Stimulated activated CD4-positive, alpha-beta T cell treated with anti-CD3 and anti-CD28 coated beads, Interleukin-15, amount 100 ng/mL, for 48 hours (primary cell): ENCODE measurements around the gene SLC25A1.
"Not testable (repeated sequence)": the region's sequence is repeated elsewhere in the genome, so short reads cannot be mapped to it uniquely, and the experiment has no call there.

ENCODE experiments used
- DNase-seq, 2 donors: peaks; one replicate each; pipeline ENCODE4 v3.0.0-alpha.2; 2020; ENCODE audit warnings: low read depth in 2 of 2

The SLC25A1 gene

GRCh38 chr22:19204640-19205039 is 26.1 kb upstream of the SLC25A1 start:
- no peak for DNase-seq

- DNase-seq: no peak
These were observed 25.3 kb upstream of the SLC25A1 start for GRCh38 chr22:19203834-19204233.

GRCh38 chr22:19202799-19203186 is 24.3 kb upstream of the SLC25A1 start:
- DNase-seq: not testable (repeated sequence)

- DNase-seq: no peak
These were observed 23.6 kb upstream of the SLC25A1 start for GRCh38 chr22:19201869-19202798.

DNA sequence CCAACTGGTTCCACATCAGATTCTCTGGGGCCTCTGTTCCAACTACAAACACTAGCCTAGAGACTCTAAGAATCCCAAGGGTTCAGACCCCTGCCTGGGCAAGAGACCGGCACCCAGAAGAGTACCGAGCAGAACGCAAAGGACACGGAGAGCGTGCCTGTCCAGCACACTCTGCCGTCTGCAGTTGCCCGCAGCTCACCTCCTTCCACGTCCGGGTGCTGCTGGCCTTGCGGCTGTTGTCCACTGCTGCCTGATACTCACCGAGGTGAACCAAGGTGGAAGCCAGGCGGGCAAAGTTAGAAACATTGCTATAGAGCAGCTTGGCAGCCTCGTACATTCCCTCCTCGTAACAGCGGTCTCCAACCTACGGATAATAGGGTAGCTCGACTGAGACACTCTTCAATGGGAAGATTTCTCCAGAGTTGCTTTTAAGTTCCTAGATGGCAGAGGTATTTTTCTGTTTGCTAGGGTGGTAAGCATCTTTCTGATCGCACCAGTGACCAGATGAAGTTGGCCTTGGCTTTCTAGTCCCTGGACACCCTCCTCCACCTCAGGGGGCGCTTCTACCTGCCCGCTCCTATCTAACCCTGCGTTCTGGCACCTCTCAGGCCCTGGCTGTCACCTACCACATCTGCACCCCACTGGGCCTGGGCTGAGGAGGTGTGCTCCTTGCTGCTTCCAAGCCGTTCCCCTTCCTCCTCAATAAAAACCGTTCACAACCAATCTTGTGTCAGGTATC is 22.8 kb upstream of the SLC25A1 start:
- no peak for DNase-seq

- no peak for DNase-seq
These were observed 20.9 kb upstream of the SLC25A1 start for GRCh38 chr22:19199479-19199878.

DNA sequence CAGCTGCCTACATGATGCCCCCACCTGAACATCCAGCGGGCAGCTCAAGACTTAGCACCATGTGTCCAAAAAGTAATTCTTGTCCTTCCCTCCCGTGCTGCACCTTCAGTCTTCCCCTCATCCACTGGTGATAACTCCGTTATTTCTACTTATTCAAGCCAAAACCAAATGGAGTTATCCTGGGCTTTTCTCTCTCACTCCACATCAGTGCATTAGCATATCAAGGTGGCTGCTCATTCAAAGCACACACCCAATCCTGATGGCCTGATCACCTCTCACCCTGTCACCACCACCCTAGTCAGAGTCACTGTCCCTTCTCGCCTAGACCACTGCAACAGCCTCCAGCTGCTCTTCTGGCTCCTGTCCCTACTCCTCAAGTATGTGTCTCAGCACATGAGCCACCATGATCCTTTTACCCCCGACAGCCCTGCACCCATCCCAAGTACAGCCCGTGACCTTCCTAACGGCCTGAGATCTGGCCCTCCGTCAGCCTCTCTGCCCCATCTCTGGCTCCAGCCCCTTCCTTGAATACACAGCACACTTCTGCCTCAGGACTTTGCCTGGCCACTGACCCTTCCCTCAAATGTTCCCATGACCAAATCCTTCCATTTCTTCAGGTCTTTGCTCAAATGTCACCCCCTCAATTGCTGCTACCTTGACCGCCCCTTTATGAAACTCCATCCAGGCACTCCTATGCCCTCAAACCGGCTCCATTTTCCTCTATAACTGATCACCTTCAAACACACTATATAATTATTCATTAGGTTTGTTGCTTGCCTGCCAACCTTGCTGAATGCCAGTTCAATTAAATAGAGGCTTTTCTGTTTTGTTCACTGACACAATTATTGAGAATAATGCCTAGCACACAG is 19.7 kb upstream of the SLC25A1 start:
- no peak for DNase-seq

GRCh38 chr22:19196841-19197612 is 18.5 kb upstream of the SLC25A1 start:
- DNase-seq: no peak

DNA sequence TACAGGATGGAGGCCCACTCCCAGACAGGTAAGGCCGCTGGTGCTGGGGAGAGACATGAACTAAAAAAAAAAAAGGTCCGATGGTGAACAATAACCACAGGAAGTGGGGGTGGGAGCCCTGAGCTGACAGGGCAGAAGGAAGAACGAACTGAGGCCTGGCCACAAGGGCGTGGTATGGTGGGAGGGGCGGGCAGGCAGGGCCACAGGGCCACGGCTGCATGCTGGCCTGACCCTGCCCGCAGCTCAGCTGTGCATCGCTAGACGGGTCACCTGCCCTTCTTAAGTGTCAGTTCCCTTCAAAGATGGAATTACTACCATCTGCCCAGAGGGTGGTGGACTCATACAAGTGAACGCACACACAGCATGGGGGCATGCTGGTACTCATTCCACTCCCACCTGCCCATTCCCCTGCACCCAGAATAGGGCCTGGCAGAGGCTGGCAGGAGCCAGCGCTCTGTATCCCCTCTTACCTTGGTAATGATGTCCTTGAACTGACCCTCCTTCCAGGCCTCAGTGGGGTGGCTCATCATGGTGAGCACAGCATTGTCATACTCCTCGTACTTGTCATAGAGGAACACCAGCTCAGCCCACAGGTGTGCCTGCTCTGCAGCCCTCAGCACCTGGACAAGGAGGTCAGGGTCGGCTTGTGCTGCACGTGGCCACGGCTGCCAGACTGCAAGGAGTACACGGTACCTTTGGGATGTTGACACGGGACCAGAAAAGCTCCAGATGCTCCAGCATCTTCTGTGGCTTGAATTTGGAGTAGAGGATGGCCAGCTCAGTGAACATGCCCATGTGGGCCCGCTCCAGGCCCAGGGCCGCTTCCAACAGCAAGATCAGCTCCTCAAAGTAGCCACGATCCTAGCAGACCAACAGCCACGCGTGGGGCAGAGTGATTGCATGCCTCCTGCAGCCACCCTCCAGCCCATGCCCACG is 17.5 kb upstream of the SLC25A1 start:
- DNase-seq: no peak

- DNase-seq: no peak
These were observed 16.4 kb upstream of the SLC25A1 start for GRCh38 chr22:19194766-19195536.

DNA sequence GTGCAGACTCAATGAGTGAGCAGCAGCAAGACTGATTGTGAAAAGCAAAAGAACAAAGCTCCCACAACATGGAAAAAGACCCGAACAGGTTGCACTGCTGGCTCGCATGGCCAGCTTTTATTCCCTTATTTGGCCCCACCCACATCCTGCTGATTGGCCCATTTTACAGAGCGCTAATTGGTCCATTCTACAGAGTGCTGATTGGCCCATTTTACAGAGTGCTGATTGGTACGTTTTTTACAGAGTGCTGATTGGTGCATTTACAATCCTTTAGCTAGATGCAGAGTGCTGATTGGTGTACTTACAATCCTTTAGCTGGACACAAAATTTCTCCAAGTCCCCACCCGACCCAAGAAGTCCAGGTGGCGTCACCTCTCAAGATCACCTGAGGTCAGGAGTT is 15.3 kb upstream of the SLC25A1 start:
- no peak for DNase-seq

DNA sequence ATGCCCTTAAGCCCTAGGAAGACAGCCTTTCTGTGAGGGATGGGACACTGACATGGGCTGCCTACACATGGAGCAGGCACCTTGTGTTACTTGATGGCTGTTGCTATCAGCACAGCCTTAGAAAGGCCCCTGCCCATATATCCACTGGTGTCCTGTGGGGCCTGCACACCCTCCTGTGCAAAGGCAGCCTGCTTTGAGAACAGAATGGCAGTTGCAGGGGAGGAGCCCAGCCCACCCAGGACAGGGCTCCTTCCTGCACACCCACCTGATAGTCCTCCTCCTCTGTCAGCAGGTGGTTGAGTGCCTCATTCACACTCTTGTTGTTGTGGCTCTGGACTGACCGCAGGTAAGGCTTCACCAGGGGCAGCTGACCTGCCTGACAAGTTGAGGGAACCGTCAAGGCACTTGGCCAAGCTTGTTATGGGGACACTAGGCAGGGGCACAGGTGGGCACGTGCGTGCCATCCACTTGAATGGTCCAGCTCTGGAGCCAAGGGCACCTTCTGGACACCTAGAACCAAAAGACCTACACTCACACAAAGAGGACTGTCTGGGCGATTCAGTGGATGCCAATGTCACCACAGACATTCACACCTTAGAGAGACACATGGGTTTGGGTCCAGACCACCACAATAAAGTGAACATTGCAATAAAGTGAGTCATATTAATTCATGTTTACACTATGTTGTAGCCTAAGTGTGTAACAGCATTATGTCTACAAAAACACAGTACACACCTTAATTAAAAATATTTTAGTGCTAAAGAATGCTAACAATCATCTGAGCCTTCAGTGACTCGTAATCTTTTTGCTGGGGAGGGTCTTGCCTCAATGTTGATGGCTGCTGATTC is 9.4 kb upstream of the SLC25A1 start:
- DNase-seq: no peak

GRCh38 chr22:19184276-19184997 is 5.9 kb upstream of the SLC25A1 start:
- no peak for DNase-seq

GRCh38 chr22:19183216-19183615 is 4.7 kb upstream of the SLC25A1 start:
- no peak for DNase-seq

GRCh38 chr22:19182472-19183157 is 4.1 kb upstream of the SLC25A1 start:
- no peak for DNase-seq

GRCh38 chr22:19181786-19182471 is 3.4 kb upstream of the SLC25A1 start:
- no peak for DNase-seq
